H9 (cell line): Measurements from ENCODE around the gene WWC1. TPM values are rescaled to one million over a fixed set of nuclear protein-coding genes. Genes with fewer than 3 reads are reported as not detected.

Experiments used
- DNase-seq: peaks from one replicate; pipeline ENCODE4 v3.0.0-alpha.2; 2017
- H2AFZ ChIP-seq: one replicate; pipeline ENCODE4 v1.6.1; 2013; ENCODE audit warnings: mild to moderate bottlenecking, low read length, control low read depth, moderate library complexity
- H2AK5ac ChIP-seq: 2 replicates; pipeline ENCODE4 v1.6.1; 2013; ENCODE audit warnings: low read length, control low read depth, mixed read lengths; ENCODE audit not compliant: insufficient read length
- H2BK120ac ChIP-seq: one replicate; pipeline ENCODE4 v1.6.1; 2013; ENCODE audit warnings: low read depth, mild to moderate bottlenecking, low read length, control low read depth, inconsistent platforms; ENCODE audit not compliant: poor library complexity, severe bottlenecking
- H2BK12ac ChIP-seq: 2 replicates; pipeline ENCODE4 v1.6.1; 2013; ENCODE audit warnings: low read length, control low read depth, mixed read lengths, low read depth; ENCODE audit not compliant: insufficient read length
- H2BK15ac ChIP-seq: 2 replicates; pipeline ENCODE4 v1.6.1; 2013; ENCODE audit warnings: low read depth, low read length, control low read depth
- H2BK20ac ChIP-seq: one replicate; pipeline ENCODE4 v1.6.1; 2013; ENCODE audit warnings: low read depth, mild to moderate bottlenecking, low read length, control low read depth, inconsistent platforms; ENCODE audit not compliant: poor library complexity, severe bottlenecking
- H2BK5ac ChIP-seq: 2 replicates; pipeline ENCODE4 v1.6.1; 2013; ENCODE audit warnings: low read length, control low read depth, mixed read lengths; ENCODE audit not compliant: insufficient read length
- H3K14ac ChIP-seq: 2 replicates; pipeline ENCODE4 v1.6.1; 2013; ENCODE audit warnings: low read length, control low read depth; ENCODE audit not compliant: insufficient read depth
- H3K18ac ChIP-seq: 2 replicates; pipeline ENCODE4 v1.6.1; 2013; ENCODE audit warnings: low read depth, mild to moderate bottlenecking, mixed read lengths, low read length, control low read depth; ENCODE audit not compliant: insufficient read length
- H3K23ac ChIP-seq: 2 replicates; pipeline ENCODE4 v1.6.1; 2013; ENCODE audit warnings: low read length, control low read depth, mixed read lengths, low read depth; ENCODE audit not compliant: insufficient read length
- H3K23me2 ChIP-seq: 2 replicates; pipeline ENCODE4 v1.6.1; 2013; ENCODE audit warnings: low read depth, mild to moderate bottlenecking, mixed read lengths, low read length, control low read depth; ENCODE audit not compliant: insufficient read length, poor library complexity, severe bottlenecking
- H3K27ac ChIP-seq: 2 replicates; pipeline ENCODE4 v1.5.1; 2013; ENCODE audit warnings: low read length, control low read depth, mixed read lengths, low read depth; ENCODE audit not compliant: insufficient read length
- H3K27me3 ChIP-seq: 2 replicates; pipeline ENCODE4 v1.6.1; 2013; ENCODE audit warnings: low read length, control low read depth, inconsistent platforms; ENCODE audit not compliant: insufficient read depth
- H3K4ac ChIP-seq: 2 replicates; pipeline ENCODE4 v1.6.1; 2013; ENCODE audit warnings: low read depth, mild to moderate bottlenecking, control low read depth, inconsistent platforms, low read length, moderate library complexity
- H3K4me1 ChIP-seq: 2 replicates; pipeline ENCODE4 v1.6.1; 2013; ENCODE audit warnings: low read length, control low read depth, inconsistent platforms; ENCODE audit not compliant: insufficient read depth
- H3K4me2 ChIP-seq: 2 replicates; pipeline ENCODE4 v1.6.1; 2013; ENCODE audit warnings: low read length, control low read depth, mixed read lengths; ENCODE audit not compliant: insufficient read length, insufficient read depth
- H3K56ac ChIP-seq: 2 replicates; pipeline ENCODE4 v1.6.1; 2013; ENCODE audit warnings: low read depth, mild to moderate bottlenecking, mixed read lengths, low read length, control low read depth; ENCODE audit not compliant: insufficient read length
- H3K79me1 ChIP-seq: 2 replicates; pipeline ENCODE4 v1.6.1; 2013; ENCODE audit warnings: low read depth, mild to moderate bottlenecking, moderate library complexity, low read length, control low read depth, inconsistent platforms; ENCODE audit not compliant: insufficient read depth, poor library complexity, severe bottlenecking
- H3K79me2 ChIP-seq: 2 replicates; pipeline ENCODE4 v1.6.1; 2013; ENCODE audit warnings: low read length, control low read depth, inconsistent platforms; ENCODE audit not compliant: insufficient read depth
- H3K9ac ChIP-seq: 2 replicates; pipeline ENCODE4 v1.6.1; 2013; ENCODE audit warnings: low read length, control low read depth, mixed read lengths; ENCODE audit not compliant: insufficient read length; ENCODE audit errors: extremely low read depth
- H3K9me3 ChIP-seq: one replicate; pipeline ENCODE4 v1.6.1; 2013; ENCODE audit warnings: low read depth, low read length, inconsistent platforms; ENCODE audit not compliant: control insufficient read depth
- H3T11ph ChIP-seq: one replicate; pipeline ENCODE4 v1.6.1; 2013; ENCODE audit warnings: mild to moderate bottlenecking, low read length, control low read depth, inconsistent platforms
- H4K20me1 ChIP-seq: one replicate; pipeline ENCODE4 v1.6.1; 2013; ENCODE audit not compliant: control insufficient read depth, insufficient read length, insufficient read depth
- H4K5ac ChIP-seq: 2 replicates; pipeline ENCODE4 v1.6.1; 2013; ENCODE audit warnings: low read depth, mild to moderate bottlenecking, mixed read lengths, low read length, control low read depth; ENCODE audit not compliant: insufficient read length
- H4K8ac ChIP-seq: replicated peaks from 2 replicates; pipeline ENCODE4 v1.6.1; 2013; ENCODE audit warnings: low read length, control low read depth, mixed read lengths, low read depth; ENCODE audit not compliant: insufficient read length
- H4K91ac ChIP-seq: 2 replicates; pipeline ENCODE4 v1.6.1; 2013; ENCODE audit warnings: low read depth, mild to moderate bottlenecking, moderate library complexity, mixed read lengths, low read length, control low read depth; ENCODE audit not compliant: insufficient read length
- H3K27ac Mint-ChIP-seq, 3 experiments: 2 replicates in 2 of 3; 3 replicates in 1 of 3; pipeline ENCODE4 v1.8.0; 2020 to 2021; ENCODE audit warnings: mixed read lengths in 3 of 3, mild to moderate bottlenecking in 1 of 3, moderate library complexity in 1 of 3
- H3K27me3 Mint-ChIP-seq: 2 replicates; pipeline ENCODE4 v1.8.0; 2021; ENCODE audit warnings: low read depth, mild to moderate bottlenecking, moderate library complexity, mixed read lengths
- H3K36me3 Mint-ChIP-seq, 3 experiments: 2 replicates in 2 of 3; 3 replicates in 1 of 3; pipeline ENCODE4 v1.8.0; 2020 to 2021; ENCODE audit warnings: low read depth in 3 of 3, mixed read lengths in 3 of 3; ENCODE audit not compliant: insufficient read depth in 1 of 3
- H3K4me1 Mint-ChIP-seq, 2 experiments: 2 replicates each; pipeline ENCODE4 v1.8.0; 2020; ENCODE audit warnings: mixed read lengths in 2 of 2
- H3K4me3 Mint-ChIP-seq, 2 experiments: 2 replicates in 1 of 2; 3 replicates in 1 of 2; pipeline ENCODE4 v1.8.0; 2020 to 2021; ENCODE audit warnings: mild to moderate bottlenecking in 2 of 2, mixed read lengths in 2 of 2, moderate library complexity in 1 of 2
- H3K9me3 Mint-ChIP-seq, 2 experiments: 2 replicates in 1 of 2; 3 replicates in 1 of 2; pipeline ENCODE4 v1.8.0; 2020; ENCODE audit warnings: mild to moderate bottlenecking in 2 of 2, mixed read lengths in 2 of 2, moderate library complexity in 1 of 2
- WGBS: extraction: QIAGEN DNeasy Blood & Tissue Kit; methylation state at CpG from one replicate; pipeline ENCODE4 v1.1.7; 2013; ENCODE audit warnings: missing lambda C conversion rate, low lambda C conversion rate, mixed read lengths; ENCODE audit not compliant: insufficient read length; ENCODE audit errors: extremely low coverage; 5-methylcytosine and 5-hydroxymethylcytosine counted together
- total RNA-seq: library from RNA; stranded (reverse); gene quantifications from 2 replicates; pipeline ENCODE4 v1.2.1, GENCODE V29; 2021
- TF ChIP-seq, protein P1 (sequence below): fragments of 200-600 bp; sonication (generic); conservative IDR thresholded peaks from 3 replicates; pipeline ENCODE4 v1.8.0; 2021; ENCODE audit warnings: antibody characterized with exemption, mild to moderate bottlenecking

Gene WWC1
- total RNA-seq, 1 experiment from 2014 or later = 28.2 TPM

DNA sequence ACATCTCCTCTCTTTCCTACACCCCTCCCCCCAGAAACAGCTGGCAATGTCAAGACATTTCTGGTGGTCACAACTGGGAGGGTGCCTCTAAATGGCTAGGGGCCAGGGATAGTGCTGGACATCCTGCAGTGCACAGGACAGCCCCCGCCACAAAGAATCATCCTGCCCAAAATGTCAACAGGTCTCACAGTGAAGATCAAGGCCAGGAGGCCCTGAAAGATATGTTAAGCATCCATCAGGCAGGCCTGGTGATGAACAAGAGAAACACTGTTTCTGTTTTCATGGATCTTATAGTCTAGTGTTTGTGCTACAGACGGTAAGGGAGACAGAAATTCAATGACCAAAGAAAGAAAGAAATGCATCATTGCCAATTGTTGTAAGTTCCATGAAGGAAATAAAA lies 45.9 kb downstream of the WWC1 start:
- Mint-ChIP-seq H3K27ac (peak overlapping the region in 2 of 3 experiments; percentile 18 to 54; a peak in 2 of 7 replicates), H3K4me1 (peaks cover 56 to 71% of the 10 kb centered on the region in 2 experiments), H3K9me3 (no peaks in the 10 kb centered on the region; a peak in 1 of 5 replicates), H3K36me3 (peaks cover 0 to 7% (median 6%) of the 10 kb centered on the region in 3 experiments; a peak in 4 of 7 replicates), H3K27me3 (no peaks in the 10 kb centered on the region), H3K4me3 (no peak overlapping the region; a peak in 1 of 5 replicates)
- H3K14ac ChIP-seq = no peak overlapping the region
- no peak overlapping the region for H3K4ac ChIP-seq
- H2BK120ac ChIP-seq = no peak overlapping the region
- no peaks in the 10 kb centered on the region for H3K9me3 ChIP-seq
- H3K56ac ChIP-seq = no peak overlapping the region
- no peaks in the 10 kb centered on the region for H3K23me2 ChIP-seq
- no peak overlapping the region for H2BK15ac ChIP-seq
- no peak overlapping the region for H4K5ac ChIP-seq
- H3K9ac ChIP-seq = no peak overlapping the region
- no peak overlapping the region for H3K23ac ChIP-seq
- H3K27me3 ChIP-seq = no peaks in the 10 kb centered on the region
- no peak overlapping the region for H2BK12ac ChIP-seq
- H4K8ac ChIP-seq = no peak overlapping the region
- no peak overlapping the region for H3T11ph ChIP-seq
- peaks cover 14% of the 10 kb centered on the region for H3K4me1 ChIP-seq
- no peaks in the 10 kb centered on the region; the same call in 1 of the 2 replicates for H3K79me2 ChIP-seq
- H4K20me1 ChIP-seq = no peaks in the 10 kb centered on the region
- TF ChIP-seq, protein P1, sequence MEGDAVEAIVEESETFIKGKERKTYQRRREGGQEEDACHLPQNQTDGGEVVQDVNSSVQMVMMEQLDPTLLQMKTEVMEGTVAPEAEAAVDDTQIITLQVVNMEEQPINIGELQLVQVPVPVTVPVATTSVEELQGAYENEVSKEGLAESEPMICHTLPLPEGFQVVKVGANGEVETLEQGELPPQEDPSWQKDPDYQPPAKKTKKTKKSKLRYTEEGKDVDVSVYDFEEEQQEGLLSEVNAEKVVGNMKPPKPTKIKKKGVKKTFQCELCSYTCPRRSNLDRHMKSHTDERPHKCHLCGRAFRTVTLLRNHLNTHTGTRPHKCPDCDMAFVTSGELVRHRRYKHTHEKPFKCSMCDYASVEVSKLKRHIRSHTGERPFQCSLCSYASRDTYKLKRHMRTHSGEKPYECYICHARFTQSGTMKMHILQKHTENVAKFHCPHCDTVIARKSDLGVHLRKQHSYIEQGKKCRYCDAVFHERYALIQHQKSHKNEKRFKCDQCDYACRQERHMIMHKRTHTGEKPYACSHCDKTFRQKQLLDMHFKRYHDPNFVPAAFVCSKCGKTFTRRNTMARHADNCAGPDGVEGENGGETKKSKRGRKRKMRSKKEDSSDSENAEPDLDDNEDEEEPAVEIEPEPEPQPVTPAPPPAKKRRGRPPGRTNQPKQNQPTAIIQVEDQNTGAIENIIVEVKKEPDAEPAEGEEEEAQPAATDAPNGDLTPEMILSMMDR = no peak
- H3K27ac ChIP-seq = no peak overlapping the region
- no peak overlapping the region for H2BK20ac ChIP-seq
- H2BK5ac ChIP-seq = no peak overlapping the region
- H4K91ac ChIP-seq = no peak overlapping the region
- H2AK5ac ChIP-seq = no peak overlapping the region
- H3K18ac ChIP-seq = no peak overlapping the region
- H2AFZ ChIP-seq = no peak overlapping the region
- no CpG with 5 or more reads among the region's 2 CpGs for WGBS
- H3K79me1 ChIP-seq = no peaks in the 10 kb centered on the region
- DNase-seq = no peak
- no peak overlapping the region for H3K4me2 ChIP-seq
